ENCODE measurements around the gene SLC33A1.

SLC33A1 gene

DNA sequence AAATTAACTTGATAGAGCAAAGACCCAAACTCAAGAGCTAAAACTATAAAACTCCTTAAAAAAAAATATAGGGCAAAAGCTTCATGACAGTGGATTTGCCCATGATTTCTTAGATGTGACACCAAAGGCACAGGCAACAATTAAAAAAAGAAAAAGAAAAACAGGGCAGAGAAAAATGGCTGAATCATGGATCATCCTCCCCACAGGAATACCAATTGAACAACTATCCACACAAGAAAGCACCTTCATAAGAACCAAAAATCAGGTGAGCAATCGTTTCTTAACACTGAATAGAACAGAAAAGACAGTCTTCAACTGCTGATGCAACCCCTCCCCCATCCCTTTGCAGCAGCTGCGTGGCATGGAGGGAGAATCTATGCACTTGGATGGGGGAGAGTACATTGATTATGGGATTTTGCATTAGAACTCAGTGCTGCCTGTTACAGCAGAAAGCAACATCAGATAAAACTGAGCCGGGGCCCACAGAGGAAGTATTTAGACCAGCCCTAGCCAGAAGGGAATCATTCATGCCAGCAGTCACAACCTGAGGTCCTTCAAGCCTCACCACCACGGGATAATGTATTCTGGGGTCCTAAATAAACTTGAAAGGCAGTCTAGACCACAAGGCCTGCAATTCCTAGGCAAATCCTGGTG, 63.8 kb downstream of the SLC33A1 start:
- no peak for DNase-seq (ENCODE audit: low spot score)

DNA sequence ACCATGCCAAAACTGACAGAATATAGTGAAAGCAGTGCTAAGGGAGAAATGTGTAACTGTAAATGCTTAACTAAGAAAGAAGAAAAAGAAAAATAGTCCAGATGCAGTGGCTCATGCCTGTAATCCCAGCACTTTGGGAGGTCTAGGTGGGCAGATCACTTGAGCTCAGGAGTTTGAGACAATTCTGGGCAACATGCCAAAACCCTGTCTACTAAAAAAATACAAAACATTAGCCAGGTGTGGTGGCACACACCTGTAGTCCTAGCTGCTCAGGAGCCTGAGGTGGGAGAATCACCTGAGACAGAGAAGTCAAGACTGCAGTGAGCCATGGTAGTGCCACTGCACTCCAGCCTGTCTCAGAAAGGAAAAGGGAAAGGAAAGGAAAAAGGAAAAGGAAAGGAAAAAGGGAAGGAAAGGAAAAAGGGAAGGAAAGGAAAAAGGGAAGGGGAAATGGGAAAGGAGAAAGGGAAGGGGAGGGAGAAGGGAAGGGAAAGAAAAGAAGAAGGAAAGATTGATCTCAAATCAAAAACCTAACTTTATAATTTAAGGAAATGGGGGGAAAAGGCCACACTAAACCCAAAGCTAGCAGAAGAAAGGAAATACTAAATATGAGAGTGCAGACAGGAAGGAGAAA, 68.4 kb downstream of the SLC33A1 start:
- no peak for DNase-seq (ENCODE audit: low spot score)

DNA sequence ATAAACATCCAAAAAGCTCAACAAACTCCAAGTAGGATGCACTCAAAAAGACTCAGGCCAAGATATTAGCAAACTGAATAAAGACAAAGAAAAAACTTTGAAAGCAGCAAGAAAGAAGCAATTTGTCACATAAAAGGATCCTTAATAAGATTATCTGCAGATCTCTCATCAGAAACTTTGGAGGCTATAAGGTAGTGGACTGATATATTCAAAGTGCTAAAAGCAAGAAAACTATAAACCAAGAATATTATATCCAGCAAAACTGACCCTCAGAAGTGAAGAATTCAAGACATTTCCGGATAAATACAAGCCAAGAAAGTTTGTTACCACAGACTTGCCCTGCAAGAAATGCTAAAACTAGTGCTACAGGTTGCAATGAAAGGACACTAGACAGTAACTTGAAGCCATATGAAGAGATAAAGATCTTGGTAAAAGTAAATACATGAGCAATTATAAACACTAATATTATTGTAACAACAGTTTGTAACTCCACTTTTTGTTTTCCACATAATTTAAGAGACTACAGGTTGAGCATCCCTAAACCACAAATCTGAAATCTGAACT, 71.8 kb downstream of the SLC33A1 start:
- DNase-seq (ENCODE audit: low spot score): no peak

DNA sequence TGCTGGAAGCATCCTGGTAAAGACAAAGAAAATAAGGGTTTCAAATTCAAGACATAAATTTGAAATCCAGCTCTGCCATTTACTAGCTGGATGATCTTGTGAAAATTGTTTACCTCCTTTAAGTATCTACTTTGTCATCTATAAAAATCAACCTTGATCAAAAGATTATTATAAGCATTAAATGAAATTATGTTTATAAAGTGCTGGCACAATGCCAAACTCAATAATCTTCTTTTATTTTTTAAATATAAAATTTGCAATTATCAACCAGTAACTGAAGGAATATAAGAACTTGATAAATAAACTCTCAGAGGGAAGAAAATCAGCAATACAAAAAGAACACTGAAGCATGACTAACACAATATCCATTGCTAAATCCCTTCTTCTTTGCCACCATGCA, 73.9 kb downstream of the SLC33A1 start:
- no peak for DNase-seq (ENCODE audit: low spot score)

DNA sequence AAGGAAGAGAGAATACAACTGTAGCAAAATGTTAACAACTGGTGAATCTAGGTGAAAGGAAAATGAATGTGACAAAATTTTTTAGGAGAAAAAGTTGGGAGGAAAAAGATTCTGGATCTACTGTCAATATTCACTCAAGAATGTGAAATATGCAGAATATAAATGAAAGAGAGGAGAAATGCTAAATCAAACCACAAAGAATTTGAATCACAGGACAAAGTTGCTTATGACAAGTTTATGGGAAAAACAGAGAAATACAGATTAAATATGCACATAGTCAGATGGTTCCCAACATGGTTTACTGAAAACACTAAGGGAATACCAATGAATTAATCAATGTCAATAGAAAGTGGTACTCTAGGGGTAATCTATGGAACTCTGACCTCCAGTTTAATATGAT, 75.8 kb downstream of the SLC33A1 start:
- DNase-seq (ENCODE audit: low spot score): no peak

DNA sequence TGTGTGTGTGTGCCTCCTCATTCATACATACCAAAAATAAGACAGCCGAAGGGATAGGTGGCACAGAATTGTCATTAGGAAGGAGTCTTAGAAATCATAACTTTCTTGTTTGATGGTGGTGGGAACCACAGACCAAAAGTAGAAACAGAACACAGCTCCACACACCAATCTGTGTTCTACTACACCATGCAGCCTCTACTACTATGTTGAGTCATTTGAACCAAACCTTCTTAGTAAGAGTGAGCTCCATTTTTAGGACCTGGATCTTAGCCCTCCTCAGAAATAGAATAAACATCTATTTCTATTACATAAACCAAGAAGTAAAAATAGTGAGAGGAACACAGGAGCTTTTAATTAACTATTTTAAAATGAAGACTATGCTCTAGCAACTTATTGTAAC, 81.4 kb downstream of the SLC33A1 start:
- DNase-seq (ENCODE audit: low spot score): no peak

DNA sequence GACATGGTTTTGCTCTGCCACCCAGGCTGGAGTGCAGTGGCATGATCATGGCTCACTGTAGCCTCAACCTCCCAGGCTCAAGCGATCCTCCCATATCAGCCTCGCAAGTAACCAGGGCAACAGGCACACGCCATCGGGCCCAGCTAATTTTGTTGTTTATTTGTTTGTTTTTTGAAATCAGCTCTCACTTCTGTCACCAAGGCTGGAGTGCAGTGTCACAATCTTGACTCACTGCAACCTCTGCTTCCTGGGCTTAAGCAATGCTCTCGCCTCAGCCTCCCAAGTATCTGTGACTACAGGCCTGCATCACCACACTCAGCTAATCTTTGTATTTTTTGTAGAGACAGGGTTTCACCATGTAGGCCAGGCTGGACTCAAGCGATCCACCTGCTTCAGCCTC, 83.1 kb downstream of the SLC33A1 start:
- DNase-seq (ENCODE audit: low spot score): no peak
